Measurements from ENCODE around the gene HORMAD2.

DNA sequence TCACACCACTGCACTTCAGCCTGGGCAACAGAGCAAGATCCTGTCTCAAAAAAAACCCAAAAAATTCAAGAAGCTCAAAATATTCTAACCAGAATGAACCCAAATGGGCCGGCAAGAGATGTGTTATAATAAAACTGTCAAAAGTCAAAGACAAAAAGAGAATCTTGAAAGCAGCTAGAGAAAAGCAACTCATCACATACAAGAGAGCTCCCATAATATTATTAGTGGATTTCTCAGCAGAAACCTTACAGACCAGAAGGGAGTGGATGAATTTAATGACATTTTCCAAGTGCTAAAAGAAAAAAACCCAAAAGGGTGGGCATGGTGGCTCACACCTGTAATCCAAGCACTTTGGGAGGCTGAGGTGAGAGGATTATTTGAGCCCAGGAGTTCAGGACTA is 22.9 kb upstream of the HORMAD2 start:
- TF ChIP-seq, protein P1, sequence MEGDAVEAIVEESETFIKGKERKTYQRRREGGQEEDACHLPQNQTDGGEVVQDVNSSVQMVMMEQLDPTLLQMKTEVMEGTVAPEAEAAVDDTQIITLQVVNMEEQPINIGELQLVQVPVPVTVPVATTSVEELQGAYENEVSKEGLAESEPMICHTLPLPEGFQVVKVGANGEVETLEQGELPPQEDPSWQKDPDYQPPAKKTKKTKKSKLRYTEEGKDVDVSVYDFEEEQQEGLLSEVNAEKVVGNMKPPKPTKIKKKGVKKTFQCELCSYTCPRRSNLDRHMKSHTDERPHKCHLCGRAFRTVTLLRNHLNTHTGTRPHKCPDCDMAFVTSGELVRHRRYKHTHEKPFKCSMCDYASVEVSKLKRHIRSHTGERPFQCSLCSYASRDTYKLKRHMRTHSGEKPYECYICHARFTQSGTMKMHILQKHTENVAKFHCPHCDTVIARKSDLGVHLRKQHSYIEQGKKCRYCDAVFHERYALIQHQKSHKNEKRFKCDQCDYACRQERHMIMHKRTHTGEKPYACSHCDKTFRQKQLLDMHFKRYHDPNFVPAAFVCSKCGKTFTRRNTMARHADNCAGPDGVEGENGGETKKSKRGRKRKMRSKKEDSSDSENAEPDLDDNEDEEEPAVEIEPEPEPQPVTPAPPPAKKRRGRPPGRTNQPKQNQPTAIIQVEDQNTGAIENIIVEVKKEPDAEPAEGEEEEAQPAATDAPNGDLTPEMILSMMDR (IDR thresholded peaks at IDR 0.05), result no peak
- TF ChIP-seq POLR2A (IDR thresholded peaks at IDR 0.05) (no peak), POLR2AphosphoS5 (IDR thresholded peaks at IDR 0.05) (no peak)

Measured in prostate gland (tissue), 2 donors.